ENCODE measurements around the gene PPP5C.

GRCh38 chr19:46423188-46423587 lies 76.3 kb downstream of the PPP5C start:
- TF ChIP-seq CTCF (IDR thresholded peaks at IDR 0.05) (no peak), POLR2A (IDR thresholded peaks at IDR 0.05) (no peak)
